Effector CD4-positive, alpha-beta T cell (primary cell): ENCODE results near the gene B4GALT3.
A peak's percentile ranks its signal among the peaks of the same experiment; 100 is the strongest.
"Not testable (repeated sequence)": the region's sequence is repeated elsewhere in the genome, so short reads cannot be mapped to it uniquely, and the experiment has no call there.

ENCODE experiments used
- DNase-seq: peaks from one replicate; pipeline ENCODE4 v3.0.0-alpha.2; 2020
- total RNA-seq: gene quantifications from one replicate; lab custom pipeline; 2026; lab: John Stamatoyannopoulos, UW

The B4GALT3 gene
- total RNA-seq: 91.9 reads per million, percentile 81 among the genes with 10 or more reads in this experiment

DNA sequence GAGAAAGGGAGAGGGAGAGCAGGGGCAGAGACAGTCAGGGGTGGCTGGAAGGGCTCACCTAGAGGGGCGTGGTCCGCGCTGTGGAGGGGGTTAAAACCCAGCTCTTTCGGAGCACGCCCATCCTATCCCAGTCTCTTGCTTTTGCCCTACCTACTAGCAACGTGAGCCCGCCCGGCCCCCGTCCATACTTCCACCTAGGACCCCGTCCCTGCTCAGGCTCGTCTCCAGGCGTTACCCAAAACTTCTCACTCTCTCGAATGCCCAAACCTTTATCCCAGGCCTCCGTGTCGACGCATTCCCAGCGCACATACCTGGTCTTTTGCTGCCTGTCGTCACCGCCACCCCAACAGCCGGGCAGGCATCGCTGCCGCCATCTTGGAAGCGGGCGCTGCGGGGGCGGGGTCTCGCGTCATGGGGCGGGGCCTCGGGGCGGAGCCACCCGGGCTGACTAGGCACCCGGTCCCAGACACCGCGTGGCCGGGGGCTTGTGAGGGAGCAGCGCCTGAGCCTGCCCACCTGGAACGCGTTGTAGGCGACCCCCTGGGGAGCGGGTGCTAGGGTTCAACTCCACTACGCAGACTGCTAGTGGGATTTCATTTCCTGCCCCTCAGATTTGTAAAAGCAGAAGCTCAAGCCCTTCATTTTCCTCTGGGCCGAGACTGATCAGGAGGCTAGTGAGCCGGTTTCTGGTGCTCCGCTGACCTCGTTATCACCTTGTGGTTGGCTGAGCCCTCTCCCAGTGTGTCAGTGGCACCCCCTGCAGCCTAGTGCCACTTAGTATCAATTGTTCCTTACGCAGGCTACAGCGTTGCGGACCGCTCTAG, at the start of gene B4GALT3:
TSS of gene B4GALT3 (minus strand) at position 396 of the 824 bp plus-strand sequence. CDS start 1,447 bp downstream, outside the sequence.
- peak; percentile 88 for DNase-seq

DNA sequence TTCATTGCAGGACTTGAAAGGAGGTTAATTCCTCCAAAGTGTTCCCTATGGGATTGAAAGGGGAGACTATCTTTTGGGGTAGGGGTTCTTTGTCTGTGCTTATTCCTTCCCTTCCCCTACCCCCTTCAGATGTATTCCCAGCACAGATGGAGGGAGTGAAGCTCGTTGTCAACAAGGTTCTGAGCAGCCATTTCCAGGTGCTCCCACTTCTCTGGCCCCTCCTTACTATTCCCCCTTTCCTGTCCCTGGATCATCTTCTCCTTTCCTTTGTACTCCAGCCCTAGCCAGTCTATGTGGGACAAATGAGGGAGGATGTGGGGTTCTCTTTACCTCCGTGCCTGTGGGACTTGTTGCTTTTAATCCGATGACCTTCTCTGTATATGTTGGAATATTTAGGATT, 49.5 kb upstream of the B4GALT3 start:
- no peak for DNase-seq

DNA sequence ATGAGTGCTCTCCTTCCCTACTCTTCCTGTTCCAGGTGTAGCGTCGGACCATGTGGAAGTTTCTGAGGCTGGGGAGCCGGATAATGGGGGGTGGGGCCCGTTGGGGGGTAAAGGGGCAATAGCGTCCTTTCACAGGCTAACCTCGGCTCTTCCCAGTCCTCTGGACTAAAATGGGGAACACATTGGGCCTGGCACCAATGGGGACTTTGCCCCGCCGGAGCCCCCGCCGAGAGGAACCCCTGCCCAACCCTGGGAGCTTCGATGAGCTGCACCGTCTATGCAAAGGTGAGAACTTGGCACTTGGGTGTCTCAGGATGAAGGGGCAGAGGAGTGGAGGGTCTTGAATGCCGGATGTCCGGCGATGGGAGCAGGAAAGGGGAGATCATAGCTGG, 49.0 kb upstream of the B4GALT3 start:
- no peak for DNase-seq

DNA sequence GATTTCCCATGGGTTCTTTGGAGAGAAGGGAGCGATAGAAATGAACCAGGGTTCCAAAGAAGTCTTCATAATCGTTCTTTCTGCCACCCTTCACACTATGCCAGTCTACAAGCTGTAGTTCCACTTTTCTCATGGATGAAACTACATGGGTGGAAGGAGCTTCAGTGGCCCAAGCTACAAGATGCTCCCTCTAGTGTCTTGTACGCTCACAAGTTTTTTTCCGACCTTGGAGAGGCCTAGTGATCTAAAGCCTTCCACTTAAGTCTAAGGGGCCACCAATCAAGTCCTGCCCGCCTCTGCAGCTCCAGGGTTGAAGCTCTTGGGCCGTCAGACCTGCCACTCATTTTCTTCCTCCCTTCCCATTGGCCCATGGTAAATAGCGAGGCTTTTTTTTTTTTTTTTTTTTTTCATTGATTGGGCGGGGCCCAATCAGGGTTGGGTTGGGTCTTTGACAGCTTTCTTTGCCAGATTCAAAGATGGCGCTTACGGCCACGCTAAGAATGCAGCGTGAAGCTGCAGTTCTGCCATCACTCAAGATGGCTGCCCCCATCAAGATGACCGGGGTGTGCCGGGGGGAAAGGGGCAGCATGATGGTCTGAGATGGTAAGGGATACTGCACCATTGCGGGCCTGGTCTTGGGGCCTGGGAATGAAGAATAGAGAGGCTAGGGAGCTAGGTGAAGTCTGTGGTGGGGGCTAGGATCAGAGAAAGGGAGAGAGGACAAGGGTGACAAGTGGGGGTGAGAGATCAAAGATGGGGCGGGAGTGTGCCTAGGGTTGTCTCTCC, 48.4 kb upstream of the B4GALT3 start, which contains the start of gene TOMM40L:
TSS of gene TOMM40L (plus strand) at position 527 of the 786 bp plus-strand sequence. CDS start 430 bp downstream, outside the sequence.
- DNase-seq: peak; percentile 87

DNA sequence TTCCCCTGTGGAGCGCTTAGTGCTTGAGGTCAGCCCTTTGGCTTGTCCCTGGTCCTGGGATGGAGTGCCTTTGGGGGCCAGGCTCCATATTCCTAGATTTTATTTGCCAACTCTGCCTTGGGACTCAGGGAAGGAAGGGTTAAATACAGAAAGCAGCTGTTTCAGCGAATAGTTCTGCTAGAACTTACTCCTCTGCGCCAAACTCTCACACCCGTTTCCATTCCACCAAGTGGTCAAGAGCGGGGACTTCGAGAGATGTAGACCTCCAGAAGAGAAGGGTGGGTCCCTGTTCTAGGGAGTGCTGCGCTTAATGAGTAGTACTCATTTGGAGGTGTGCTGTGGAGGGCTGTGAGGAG, 47.8 kb upstream of the B4GALT3 start:
- no peak for DNase-seq

DNA sequence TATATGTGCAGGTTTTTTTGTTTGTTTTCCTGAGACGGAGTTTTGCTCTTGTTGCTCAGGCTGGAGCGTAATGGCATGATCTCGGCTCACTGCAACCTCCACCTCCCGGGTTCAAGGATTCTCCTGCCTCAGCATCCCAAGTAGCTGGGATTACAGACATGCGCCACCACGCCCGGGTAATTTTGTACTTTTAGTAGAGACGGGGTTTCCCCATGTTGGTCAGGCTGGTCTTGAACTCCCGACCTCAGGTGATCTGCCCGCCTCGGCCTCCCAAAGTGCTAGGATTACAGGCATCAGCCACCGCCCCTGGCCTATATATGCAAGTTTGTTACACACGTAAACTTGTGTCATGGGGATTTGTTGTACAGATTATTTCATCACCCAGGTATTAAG, 47.4 kb upstream of the B4GALT3 start:
- not testable (repeated sequence) for DNase-seq

DNA sequence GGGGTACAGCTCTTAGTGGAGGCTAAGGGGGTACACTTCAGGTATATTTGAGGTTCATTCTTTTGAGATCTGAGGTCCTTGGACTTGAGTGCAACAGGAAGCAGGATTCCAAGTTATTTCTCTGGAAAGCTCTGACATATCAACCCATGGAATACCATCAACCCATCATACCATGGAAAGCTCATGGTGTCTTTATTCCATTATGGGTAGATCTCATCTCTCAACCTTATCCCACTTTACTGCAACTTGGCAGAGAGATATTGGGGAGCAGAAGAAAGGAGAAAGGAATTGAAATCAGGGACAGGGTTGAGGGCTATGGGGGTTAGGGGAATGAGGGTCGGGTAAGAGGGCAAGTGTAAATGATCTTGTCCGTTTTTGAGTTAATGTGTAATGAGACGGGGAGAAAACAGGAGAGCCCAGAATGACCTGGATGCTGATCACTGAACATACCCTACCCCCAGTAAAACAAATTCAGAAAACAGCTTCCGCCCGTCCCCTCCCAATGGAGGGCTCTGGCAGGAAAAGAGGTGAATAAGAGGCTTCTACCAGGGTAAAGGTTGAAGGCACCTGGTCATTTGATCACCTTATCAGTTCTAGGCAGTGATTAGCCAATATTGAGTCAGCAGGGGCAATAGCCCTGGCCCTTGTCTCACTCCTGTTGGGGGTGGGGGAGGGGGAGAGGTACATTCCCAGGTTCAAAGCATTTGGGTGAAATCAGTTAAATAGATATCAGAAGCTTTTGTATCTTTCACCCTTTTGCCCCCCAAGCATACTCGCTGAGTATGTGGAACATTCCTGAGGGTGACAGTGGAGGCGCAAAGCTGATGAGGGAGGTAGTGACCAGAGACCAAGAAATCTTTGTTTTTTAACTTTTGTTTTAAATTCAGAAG, 46.7 kb upstream of the B4GALT3 start:
- no peak for DNase-seq

DNA sequence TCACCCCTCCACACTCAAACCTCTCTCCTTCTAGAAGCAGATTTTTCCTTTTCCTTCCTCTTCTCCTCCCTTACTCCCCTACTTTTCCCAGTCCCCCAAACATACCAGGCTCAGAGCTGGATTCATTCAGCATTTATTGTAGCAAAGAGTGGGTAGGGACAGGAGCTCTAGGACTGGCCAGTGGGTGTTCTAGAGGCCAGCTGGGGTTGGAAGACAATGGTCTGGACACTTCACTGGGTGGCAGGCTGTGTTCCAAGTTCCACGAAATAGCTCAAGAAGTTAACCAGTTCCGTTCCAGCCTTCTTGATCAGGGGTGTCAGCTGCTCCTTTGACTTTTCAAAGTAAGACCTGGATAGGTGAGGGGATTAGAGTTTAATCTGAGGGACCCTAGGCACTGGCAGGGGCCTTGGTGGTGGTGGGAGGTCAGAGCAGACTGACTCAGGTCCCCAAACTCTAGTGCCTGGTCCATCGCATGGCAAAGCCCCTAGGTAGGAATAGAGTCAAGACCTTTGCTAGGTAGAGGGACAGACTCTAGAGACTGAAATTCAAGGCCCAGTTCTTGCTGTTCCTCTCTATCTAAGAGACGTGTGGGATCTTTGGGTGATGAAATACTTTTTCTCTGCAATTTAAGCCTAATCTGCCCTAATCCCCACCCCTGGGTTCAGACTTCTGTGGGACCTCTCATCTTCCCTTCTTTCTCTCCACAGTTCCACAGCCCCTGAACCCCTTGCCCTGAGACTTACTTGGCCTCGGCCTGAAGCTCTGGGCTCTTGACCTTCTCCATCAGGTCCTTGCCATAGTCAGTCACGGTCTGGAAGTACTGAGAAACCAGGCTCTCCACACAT, 45.1 kb upstream of the B4GALT3 start:
- DNase-seq: no peak

DNA sequence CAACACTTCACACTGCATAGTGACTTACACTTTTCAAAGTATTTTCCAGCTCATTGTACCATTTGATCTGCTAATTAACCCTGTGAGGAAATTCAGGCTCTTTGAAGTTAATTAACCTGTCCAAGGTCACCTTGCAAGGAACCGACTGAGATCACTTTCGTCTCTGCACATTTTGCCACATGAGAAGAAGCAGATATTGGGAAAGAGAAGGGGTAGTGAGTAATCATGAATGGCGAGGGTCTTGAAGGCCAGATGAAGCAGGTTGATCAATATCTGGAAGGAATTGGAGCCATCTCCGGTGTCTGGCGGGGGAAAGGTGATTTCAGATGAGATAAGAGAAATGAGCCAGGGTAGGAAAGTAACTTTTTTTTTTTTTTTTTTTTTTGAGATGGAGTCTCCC, 42.7 kb upstream of the B4GALT3 start:
- no peak for DNase-seq

DNA sequence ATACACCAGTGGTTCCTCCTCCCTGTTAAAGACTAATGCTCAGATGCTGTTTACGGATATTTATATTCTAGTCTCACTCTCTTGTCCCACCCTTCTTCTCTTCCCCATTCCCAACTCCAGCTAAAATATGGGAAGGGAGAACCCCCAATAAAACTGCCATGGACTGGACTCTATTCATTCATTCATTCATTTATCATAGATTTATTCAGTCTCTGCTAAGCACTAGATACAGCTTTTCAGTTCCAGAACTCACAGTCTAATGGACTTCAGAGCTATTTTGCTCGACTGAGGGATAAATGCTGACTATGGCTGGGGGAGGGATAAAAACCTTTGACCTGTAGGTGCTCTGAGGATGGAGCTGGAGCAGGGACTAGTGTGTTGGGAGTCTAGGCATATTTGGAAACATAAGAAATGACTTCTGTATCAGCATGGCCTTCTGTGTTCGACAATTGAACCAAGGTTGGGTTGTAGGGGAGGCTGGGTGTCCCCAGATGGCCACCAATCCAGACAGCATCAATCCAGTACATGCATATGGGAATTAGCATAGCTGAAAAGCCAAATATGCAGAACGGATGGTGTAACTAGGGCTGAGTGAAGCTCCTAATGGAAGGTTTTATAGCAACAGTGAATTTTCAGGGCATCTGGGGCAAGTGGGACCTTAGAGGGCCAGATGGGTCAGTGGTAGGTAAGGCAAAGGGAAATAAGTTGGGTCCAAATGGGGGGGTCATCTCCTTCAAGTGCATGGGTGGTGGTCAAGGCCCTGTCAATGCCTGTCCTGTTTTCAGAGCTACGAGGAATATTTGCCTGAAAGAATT, 42.0 kb upstream of the B4GALT3 start:
- DNase-seq: no peak

DNA sequence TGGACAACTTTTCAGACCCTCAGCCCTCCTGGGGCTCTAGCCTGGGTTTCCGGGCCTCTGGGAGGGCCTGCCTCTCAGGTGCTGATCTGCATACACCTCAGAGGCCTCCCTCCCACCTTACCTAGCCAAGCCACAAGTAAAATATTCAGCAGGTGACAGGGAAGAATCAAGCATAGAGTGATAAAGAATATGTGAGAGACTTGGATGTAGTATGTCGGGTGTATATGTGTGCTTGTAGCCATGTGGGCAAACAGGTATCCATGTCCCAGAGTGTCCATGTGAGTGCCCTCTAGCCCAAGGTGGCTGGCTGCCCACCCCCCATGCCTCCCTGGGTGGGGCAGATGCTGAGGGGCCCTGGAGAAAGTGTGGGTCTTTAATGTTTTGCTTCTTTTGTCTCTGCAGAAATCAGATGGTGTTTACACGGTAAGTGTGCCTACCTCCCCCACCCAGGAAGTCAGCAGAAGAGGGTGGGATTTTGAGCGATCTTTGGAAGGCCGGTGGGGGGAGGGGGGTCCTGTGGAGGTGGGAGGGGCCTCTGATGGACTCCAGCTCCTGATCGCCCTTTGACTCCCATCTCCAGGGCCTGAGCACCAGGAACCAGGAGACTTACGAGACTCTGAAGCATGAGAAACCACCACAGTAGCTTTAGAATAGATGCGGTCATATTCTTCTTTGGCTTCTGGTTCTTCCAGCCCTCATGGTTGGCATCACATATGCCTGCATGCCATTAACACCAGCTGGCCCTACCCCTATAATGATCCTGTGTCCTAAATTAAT, 41.2 kb upstream of the B4GALT3 start:
- no peak for DNase-seq

DNA sequence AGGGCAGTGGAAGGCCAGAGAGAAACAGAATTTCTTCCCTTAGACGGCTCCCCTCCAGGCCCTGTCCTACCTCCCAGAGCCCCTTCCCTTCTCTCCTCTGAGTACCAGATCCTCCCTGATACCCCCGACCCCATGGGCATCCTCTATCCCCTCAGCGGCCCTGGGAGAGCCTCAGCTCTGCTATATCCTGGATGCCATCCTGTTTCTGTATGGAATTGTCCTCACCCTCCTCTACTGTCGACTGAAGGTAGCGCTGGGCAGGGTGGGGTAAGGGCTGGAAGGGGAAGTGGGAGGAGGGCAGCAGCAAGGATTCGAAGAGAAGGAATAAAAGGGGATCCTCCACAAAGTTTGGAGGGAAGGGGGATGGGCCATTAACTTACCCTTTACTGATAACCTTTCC, 40.5 kb upstream of the B4GALT3 start:
- DNase-seq: no peak

DNA sequence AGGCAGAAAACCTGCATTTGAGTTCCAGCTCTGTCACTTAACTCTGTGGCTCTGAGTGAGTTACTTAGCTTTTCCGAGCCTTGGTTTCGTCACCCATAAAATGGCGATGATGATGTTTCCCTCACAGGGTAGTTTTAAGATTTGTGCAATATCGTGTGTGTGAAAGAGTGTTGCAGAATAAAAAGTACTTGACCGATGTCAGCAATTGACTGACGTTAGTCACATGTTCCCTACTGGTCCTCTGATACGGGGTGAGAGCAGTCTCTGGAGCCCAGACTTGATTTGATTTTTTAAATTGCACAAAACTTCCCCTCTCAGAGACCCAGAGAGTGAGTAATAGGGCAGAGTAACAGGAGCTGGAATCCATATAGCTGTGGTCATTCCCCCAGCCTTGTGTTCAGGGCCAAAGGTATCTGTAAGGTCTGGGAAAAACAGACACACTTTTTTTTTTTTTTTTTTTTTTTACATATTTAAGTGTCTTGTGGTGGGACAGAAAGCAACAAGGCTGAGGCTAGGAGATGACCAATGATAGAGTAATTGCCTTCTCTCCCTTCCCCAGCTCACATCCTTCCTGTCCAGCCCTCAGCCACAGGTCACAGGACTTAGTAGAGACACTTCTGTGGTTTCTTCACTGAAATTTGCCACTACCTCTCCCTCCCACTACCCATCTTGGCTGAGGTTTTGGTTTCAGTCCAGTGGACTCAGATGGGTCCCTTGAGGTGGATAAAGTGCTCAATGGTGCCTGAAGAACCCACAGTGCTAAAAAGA, 39.8 kb upstream of the B4GALT3 start:
- DNase-seq: no peak

DNA sequence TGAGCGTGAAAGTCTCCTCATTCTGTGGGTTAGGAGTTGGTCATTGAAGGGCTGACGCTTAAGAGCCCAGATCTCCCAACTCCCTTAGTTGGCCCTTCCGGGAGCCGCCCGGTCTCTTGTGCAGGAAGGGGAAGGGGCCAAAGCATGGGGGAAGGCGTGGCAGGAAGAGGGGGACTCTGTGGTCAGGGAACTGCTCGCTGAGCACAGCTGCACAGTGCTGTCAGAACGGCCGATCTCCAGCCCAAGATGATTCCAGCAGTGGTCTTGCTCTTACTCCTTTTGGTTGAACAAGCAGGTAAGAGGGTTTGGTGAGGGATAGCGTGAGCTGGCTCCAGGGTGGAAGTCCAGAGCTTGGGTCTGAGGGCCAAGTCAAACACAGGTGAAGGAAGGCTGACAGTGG, 37.8 kb upstream of the B4GALT3 start, which contains the start of gene FCER1G:
TSS of gene FCER1G (plus strand) at position 220 of the 400 bp plus-strand sequence. CDS start at position 247, 27 bp downstream.
- DNase-seq: no peak

DNA sequence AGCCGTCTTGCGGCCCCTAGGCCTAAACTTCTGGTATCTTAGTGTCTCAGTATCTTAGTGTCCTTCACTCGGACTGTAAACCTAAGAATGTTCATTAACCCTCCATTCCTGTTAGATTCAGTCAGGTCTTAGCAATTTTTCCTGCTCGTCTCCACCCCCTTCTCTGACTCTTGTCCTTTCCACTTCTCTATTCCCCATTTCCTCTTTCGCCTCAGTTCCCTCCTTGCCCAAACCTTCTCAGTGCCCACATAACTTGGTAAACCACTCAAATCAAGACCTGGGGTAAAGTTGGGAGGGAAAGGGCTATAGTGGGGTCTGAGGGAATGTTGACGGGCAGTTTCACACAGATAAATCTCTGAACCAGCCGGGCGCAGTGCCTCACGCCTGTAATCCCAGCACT, 37.1 kb upstream of the B4GALT3 start:
- DNase-seq: no peak

DNA sequence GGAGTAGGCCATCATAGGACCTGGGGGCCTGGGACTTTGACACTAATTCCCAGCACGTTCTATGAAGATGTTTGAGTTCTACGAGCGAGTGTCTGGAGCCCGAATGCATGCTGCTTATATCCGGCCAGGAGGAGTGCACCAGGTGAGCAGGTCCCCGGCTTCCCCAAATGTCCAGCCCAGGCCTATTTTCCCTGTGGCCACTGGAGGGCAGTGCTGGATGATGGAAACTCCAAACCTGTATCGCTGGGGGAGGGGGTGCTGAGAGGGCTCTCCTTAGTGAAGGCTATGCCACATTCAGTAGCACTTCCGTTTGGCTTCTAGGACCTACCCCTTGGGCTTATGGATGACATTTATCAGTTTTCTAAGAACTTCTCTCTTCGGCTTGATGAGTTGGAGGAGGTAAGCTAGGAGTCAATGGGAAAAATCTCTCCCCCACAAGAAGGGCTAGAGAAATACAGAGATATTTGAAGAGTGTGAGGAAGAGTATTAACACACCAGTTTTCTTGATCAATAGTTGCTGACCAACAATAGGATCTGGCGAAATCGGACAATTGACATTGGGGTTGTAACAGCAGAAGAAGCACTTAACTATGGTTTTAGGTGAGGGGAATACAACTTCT, 32.6 kb upstream of the B4GALT3 start:
- peak; percentile 64 for DNase-seq

DNA sequence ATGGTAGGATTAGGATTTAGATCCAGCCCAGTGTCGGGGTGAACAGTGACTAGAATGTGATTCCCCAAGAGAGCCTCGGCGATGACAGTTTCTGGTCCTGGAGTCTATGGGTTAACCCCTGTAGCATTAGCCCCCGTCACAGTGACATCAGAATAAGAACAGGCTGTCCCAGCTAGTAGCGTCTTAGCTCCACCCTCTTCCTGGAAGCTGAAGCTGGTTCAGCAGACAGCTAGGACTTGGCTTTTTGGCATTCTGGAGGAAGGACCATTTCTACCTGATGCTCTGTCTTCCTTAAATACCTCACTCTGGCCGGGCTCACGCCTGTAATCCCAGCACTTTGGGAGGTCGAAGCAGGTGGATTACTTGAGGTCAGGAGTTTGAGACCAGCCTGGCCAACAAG, 29.9 kb upstream of the B4GALT3 start:
- DNase-seq: no peak

DNA sequence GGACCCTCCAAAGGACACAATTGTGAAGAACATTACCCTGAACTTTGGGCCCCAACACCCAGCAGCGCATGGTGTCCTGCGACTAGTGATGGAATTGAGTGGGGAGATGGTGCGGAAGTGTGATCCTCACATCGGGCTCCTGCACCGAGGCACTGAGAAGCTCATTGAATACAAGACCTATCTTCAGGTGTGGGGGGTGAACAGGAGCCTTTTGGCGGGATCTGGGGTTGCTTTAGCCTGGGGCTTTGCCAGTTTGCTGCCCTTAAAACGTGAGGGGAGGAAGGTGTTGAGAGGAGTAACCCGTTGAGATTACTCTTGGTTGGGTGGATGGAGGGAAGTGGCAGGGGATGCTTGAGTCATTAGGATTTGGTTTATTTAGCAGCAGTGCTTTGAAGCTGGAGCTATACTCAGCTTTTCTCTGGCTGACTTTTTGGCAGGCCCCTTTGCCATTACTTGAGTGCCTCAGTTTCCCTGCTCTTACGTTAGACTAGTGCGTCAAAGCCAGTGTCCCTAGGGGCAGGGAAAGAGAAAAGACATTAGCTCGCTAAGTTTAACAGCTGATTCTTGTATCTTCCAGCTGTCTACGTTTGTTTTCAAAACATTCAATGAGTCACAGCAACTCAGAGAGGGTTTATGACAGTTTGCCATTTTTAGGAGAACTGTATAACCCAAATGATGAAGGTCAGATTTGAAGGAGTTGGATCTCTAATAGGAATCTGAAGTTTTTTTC, 29.3 kb upstream of the B4GALT3 start:
- no peak for DNase-seq
